OCI-LY1 (cell line): ENCODE measurements around the gene CTDSPL.

Source experiments
- H2AFZ ChIP-seq: fragments of 200-600 bp; sonication (generic), shearing (Covaris generic); 2 replicates; pipeline ENCODE4 v1.6.0; 2014; ENCODE audit warnings: antibody characterized with exemption, mild to moderate bottlenecking, low read length
- H3F3A ChIP-seq: fragments of 200-600 bp; sonication (generic), shearing (Covaris generic); 2 replicates; pipeline ENCODE4 v1.6.0; 2014; ENCODE audit warnings: mild to moderate bottlenecking, antibody characterized with exemption, low read length, moderate library complexity; ENCODE audit not compliant: insufficient read depth
- H3K27ac ChIP-seq: fragments of 200-600 bp; sonication (generic); 2 replicates; pipeline ENCODE4 v1.5.1; 2014; ENCODE audit warnings: low read length, mixed run types, mild to moderate bottlenecking, low read depth; ENCODE audit not compliant: poor library complexity, severe bottlenecking
- H3K27me3 ChIP-seq: fragments of 200-600 bp; sonication (generic); 2 replicates; pipeline ENCODE4 v1.6.0; 2014; ENCODE audit warnings: antibody characterized with exemption, mild to moderate bottlenecking, low read length, moderate library complexity; ENCODE audit not compliant: insufficient read depth
- H3K36me3 ChIP-seq: fragments of 200-600 bp; sonication (generic); 2 replicates; pipeline ENCODE4 v1.6.1; 2014; ENCODE audit warnings: mild to moderate bottlenecking, antibody characterized with exemption, low read length, moderate library complexity, mixed read lengths; ENCODE audit not compliant: insufficient read depth
- H3K4me1 ChIP-seq: fragments of 200-600 bp; sonication (generic); 2 replicates; pipeline ENCODE4 v1.5.1; 2014; ENCODE audit warnings: mild to moderate bottlenecking, low read length, moderate library complexity; ENCODE audit not compliant: insufficient read depth, severe bottlenecking
- H3K4me2 ChIP-seq: fragments of 200-600 bp; sonication (generic), shearing (Covaris generic); 2 replicates; pipeline ENCODE4 v1.6.1; 2014; ENCODE audit warnings: low read length
- H3K4me3 ChIP-seq: fragments of 200-600 bp; sonication (generic); 2 replicates; pipeline ENCODE4 v1.5.1; 2014; ENCODE audit warnings: low read length, low read depth, mild to moderate bottlenecking, mixed read lengths; ENCODE audit not compliant: poor library complexity, severe bottlenecking
- H3K79me2 ChIP-seq: fragments of 200-600 bp; shearing (Covaris generic); 2 replicates; pipeline ENCODE4 v1.6.1; 2016; ENCODE audit warnings: mixed run types, low read length, mixed read lengths; ENCODE audit not compliant: insufficient read depth
- H3K9ac ChIP-seq: fragments of 200-600 bp; sonication (generic), shearing (Covaris generic); 2 replicates; pipeline ENCODE4 v1.6.1; 2014; ENCODE audit warnings: mild to moderate bottlenecking, low read length, mixed read lengths
- H3K9me2 ChIP-seq: fragments of 200-600 bp; sonication (generic), shearing (Covaris generic); 2 replicates; pipeline ENCODE4 v1.6.1; 2014; ENCODE audit warnings: low read depth, mild to moderate bottlenecking, low read length, mixed read lengths
- H3K9me3 ChIP-seq: fragments of 200-600 bp; shearing (Covaris generic); 2 replicates; pipeline ENCODE4 v1.6.1; 2014; ENCODE audit warnings: low read length, mixed read lengths
- H4K20me1 ChIP-seq: fragments of 200-600 bp; sonication (generic), shearing (Covaris generic); 2 replicates; pipeline ENCODE4 v1.6.0; 2016; ENCODE audit warnings: mild to moderate bottlenecking, low read length; ENCODE audit not compliant: insufficient read depth
- CTCF ChIP-seq: fragments of 200-600 bp; sonication (generic), shearing (Covaris generic); IDR thresholded peaks from 2 replicates; pipeline ENCODE4 v1.5.1; 2017; ENCODE audit warnings: mild to moderate bottlenecking, antibody characterized with exemption, low read length, moderate library complexity, mixed read lengths
- EZH2 ChIP-seq: fragments of 200-600 bp; sonication (generic), shearing (Covaris generic); IDR thresholded peaks from 2 replicates; pipeline ENCODE4 v1.8.0; 2017; ENCODE audit warnings: borderline replicate concordance, mixed run types, mild to moderate bottlenecking, antibody characterized with exemption, low read length, moderate library complexity, mixed read lengths

Gene CTDSPL

GRCh38 chr3:37943631-37944314 lies 82.1 kb downstream of the CTDSPL start:
- Histone ChIP-seq H3K27ac (no peak overlapping the region), H3K9me3 (no peaks in the 10 kb centered on the region), H3K4me1 (no peaks in the 10 kb centered on the region), H3K36me3 (no peaks in the 10 kb centered on the region), H4K20me1 (no peaks in the 10 kb centered on the region), H3K4me2 (no peak overlapping the region), H3K9me2 (no peaks in the 10 kb centered on the region), H3K79me2 (no peaks in the 10 kb centered on the region), H3K27me3 (no peaks in the 10 kb centered on the region), H3K9ac (no peak overlapping the region), H3F3A (no peaks in the 10 kb centered on the region), H2AFZ (no peak overlapping the region), H3K4me3 (no peak overlapping the region)
- TF ChIP-seq CTCF (no peak), EZH2 (no peak)

GRCh38 chr3:37944391-37944842 lies 82.7 kb downstream of the CTDSPL start:
- Histone ChIP-seq H3K27me3 (no peaks in the 10 kb centered on the region), H4K20me1 (no peaks in the 10 kb centered on the region), H3K36me3 (no peaks in the 10 kb centered on the region), H3K9me2 (no peaks in the 10 kb centered on the region), H3K4me1 (no peaks in the 10 kb centered on the region), H3K9ac (no peak overlapping the region), H3K27ac (no peak overlapping the region), H2AFZ (no peak overlapping the region), H3F3A (no peaks in the 10 kb centered on the region), H3K79me2 (no peaks in the 10 kb centered on the region), H3K9me3 (no peaks in the 10 kb centered on the region), H3K4me2 (no peak overlapping the region), H3K4me3 (no peak overlapping the region)
- TF ChIP-seq EZH2 (no peak), CTCF (no peak)

GRCh38 chr3:37945156-37945806 lies 83.6 kb downstream of the CTDSPL start:
- H3K36me3 ChIP-seq: no peaks in the 10 kb centered on the region
- H3K9me2 ChIP-seq: no peaks in the 10 kb centered on the region
- no peaks in the 10 kb centered on the region for H3K4me1 ChIP-seq
- no peak overlapping the region for H3K4me3 ChIP-seq
- no peaks in the 10 kb centered on the region for H3K79me2 ChIP-seq
- no peak overlapping the region for H2AFZ ChIP-seq
- no peak overlapping the region for H3K4me2 ChIP-seq
- no peaks in the 10 kb centered on the region for H3F3A ChIP-seq
- H3K9me3 ChIP-seq: no peaks in the 10 kb centered on the region
- TF ChIP-seq EZH2 (no peak), CTCF (no peak)
- H3K27ac ChIP-seq: no peak overlapping the region
- no peaks in the 10 kb centered on the region for H3K27me3 ChIP-seq
- no peak overlapping the region for H3K9ac ChIP-seq
- H4K20me1 ChIP-seq: no peaks in the 10 kb centered on the region
